GM21786 (cell line): Measurements from ENCODE around the gene AKAP6.
"Not testable (repeated sequence)": the region's sequence is repeated elsewhere in the genome, so short reads cannot be mapped to it uniquely, and the experiment has no call there.

Experiments
- ATAC-seq: cut with Tn5 transposase; IDR thresholded peaks from one replicate; pipeline ENCODE4 v1.9.1; 2021; ENCODE audit not compliant: unreplicated experiment

The AKAP6 gene

GRCh38 chr14:32372154-32372553 is 43.1 kb downstream of the AKAP6 start:
- no peak for ATAC-seq

DNA sequence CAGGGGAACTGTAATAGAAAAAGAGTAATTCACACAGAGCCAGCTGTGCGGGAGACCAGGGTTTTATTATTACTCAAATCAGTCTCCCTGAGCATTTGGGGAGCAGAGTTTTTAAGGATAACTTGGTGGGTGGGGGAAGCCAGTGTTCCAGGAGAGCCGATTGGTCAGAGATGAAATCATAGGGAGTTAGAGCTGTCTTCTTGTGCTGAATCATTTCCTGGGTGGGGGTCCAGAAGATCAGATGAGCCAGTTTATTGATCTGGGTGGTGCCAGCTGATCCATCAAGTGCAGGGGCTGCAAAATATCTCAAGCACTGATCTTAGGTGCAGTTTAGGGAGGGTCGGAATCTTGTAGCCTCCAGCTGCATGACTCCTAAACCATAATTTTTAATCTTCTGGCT is 44.1 kb downstream of the AKAP6 start:
- not testable (repeated sequence) for ATAC-seq

DNA sequence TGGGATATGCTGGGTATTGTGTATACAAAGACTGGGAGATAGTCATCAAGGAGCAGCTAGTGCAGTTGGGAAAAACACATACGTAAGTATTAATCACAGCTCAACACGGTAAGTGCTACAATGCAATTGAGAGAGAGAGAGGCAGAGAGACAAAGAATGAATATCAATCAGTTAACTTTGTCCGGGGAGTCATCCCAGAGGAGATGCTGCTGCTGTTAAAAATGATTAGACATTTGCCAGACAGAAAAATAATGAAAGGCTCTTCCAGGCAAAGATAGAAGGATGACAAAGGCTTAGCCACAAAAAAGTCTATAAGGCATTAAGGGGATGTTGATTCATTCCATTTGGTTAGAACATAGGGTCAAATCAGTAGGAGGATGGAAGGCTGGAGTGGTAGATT is 45.1 kb downstream of the AKAP6 start:
- ATAC-seq: no peak

GRCh38 chr14:32375663-32376062 is 46.6 kb downstream of the AKAP6 start:
- ATAC-seq: no peak

- ATAC-seq: no peak
Observed at GRCh38 chr14:32377046-32377646, 48.0 kb downstream of the AKAP6 start.

DNA sequence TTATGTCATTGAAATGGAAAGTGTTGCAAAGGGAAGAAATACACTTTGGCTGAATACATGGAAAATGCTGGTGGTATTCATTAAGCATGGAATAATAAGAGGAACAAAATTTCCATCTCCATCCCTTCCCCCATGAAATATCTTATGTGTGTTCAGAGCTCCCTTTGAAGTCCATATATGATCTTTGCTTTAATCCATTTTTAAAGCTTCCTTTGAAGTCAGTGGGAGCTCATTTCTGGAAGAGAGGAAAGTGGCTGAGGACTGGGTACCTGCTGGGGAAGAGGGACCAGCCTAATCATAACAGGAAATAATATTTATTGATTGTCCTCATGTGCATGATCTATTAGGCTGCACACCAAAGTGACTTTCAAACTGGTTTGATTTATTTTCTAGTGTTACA is 49.2 kb downstream of the AKAP6 start:
- ATAC-seq: no peak

DNA sequence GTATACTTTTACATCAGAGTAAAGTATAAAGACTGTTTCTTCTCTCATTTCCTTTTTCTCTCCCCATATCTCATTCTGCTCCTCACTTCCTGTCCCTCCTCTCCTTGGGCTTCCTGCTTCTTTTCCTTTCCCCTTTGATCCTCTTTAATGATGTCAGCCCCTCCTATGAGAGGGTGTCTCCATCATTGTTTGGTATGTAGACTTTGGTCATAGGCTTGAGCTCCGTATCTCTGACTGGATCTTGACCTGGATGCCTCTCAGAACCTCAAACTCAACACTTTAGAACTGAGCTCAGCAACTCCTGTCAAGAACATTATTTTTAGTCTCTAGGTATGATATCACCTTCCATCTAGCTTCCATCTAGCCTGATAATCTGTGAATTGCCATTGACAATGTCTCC is 50.3 kb downstream of the AKAP6 start:
- no peak for ATAC-seq

DNA sequence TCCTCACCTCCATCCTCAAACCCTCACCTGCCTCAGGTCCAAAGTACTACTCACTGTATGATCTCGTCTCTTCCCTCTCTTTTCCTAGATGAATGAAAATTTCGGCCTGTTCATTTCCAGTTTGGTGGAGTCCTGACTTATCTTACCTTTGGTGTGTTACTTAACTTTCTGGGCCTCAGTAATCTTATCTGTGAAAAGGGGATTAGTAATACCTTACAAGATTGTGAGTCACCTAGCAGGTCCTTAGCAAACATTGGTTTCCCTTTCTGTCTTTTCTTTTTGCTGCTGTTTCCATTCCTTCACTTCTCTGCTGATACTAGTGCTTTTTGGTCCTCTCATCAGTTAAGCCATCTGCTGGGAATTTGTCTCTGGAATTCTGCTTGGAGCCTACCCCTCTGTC is 52.8 kb downstream of the AKAP6 start:
- no peak for ATAC-seq

GRCh38 chr14:32382704-32383103 is 53.6 kb downstream of the AKAP6 start:
- ATAC-seq: no peak

GRCh38 chr14:32383364-32384009 is 54.4 kb downstream of the AKAP6 start:
- no peak for ATAC-seq

GRCh38 chr14:32384464-32384863 is 55.4 kb downstream of the AKAP6 start:
- ATAC-seq: no peak

DNA sequence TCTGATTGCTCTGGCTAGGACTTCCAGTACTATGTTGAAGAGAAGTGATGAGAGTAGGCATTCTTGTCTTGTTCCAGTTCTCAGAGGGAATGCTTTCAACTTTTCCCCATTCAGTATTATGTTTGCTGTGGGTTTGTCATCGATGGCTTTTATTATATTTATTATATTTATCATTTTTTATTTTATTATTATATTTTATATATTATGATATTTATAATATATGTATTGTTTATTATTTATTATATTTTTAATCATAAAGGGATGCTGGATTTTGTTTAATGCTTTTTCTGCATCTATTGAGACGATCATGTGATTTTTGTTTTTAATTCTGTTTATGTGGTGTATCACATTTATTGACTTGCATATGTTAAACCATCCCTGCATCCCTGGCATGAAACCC is 58.2 kb downstream of the AKAP6 start:
- not testable (repeated sequence) for ATAC-seq

GRCh38 chr14:32393119-32393518 is 64.0 kb downstream of the AKAP6 start:
- no peak for ATAC-seq

DNA sequence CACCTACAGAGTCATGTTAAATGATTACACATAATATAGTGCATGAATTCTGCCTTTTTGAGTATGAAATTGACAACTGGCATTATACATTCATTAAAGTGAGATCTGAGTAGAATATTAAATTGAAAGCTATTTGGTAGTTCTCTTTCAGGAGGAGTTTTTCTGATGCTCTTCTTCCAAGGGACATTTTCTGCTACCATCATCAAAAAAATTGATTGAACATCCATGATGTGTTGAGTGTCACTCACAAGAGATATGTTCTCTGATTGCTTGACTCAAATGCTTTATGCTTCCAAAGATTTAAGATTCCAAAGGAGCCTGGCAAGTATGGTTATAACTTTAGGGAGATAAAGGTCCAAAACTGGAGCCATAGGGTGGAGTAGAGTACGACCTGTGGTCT is 64.9 kb downstream of the AKAP6 start:
- no peak for ATAC-seq

DNA sequence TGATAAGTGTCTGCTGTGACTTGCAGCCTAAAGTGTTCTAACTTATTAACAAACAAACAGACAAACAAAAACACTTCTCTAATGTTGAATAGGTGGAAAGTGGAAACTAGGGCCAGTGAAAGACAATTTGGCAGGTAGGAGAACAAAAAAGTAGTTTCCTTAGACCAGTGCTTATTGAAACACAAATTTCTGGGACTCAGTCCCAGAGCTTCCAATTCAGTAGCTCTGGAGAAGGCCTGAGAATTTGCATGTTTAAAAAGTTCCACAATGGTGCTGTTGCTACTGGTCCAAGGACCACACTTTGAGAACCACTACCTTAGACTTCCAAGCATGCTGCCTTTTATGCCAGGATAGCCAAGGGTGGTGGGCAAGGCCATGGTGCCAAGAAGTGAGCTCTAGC is 67.8 kb downstream of the AKAP6 start:
- ATAC-seq: no peak

DNA sequence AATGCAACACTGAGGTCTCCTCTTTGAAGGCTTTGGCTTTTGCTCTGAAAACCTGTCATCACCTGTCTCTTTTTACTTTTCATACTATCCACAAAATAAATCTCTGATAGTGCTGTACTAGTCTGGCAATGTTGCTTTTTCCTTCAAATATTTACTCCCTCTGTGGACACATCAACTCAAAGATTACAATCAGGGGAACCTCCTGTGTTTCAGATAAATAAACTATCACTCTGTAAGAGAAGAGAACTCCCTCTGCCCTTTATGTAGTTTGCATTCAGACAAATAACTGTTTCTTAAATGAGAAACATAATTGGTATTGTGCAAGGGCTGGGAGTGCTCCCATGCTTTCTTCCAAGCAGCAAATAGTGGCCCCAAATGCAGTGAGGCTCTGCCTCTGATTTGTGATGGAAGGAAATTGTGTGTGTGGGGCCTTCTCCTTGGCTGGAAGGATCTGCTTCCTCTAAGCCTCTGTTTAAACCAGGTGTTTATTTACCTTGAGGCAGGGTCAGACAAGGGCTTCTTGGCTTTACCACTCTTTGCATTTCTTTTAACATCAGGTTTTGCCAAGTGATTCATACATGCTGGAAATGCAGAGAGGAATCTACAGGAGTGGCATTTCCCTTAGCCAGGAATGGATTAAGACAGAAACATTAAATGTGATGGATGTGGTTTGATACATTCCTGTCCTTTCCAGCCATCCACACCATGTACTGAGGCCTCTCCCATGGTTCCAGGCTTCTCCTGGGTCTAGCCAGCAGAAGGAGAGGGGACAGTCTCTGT is 69.0 kb downstream of the AKAP6 start:
- ATAC-seq: no peak

DNA sequence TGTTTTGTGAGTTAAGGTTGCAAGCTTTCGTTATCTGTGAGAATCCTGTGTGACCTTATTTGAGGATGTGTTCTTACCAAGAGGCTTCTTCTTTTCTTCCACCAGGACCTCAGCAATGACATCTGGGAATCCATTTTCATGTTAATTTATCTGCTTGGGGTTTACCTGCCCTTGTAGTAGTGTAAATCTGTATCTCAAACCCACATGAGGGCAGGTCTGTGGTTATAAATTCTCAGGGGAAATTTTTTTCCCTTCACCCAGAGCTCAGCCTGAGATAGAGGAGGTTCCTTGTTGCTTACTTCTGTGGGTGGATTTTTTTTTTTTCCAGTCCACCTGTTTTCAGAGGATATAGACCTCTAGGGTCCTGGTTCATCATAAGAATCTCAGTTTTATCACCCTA is 70.8 kb downstream of the AKAP6 start:
- no peak for ATAC-seq

GRCh38 chr14:32400480-32400879 is 71.4 kb downstream of the AKAP6 start:
- no peak for ATAC-seq

GRCh38 chr14:32403021-32403420 is 73.9 kb downstream of the AKAP6 start:
- ATAC-seq: no peak

- no peak for ATAC-seq
Observed at GRCh38 chr14:32403688-32404087, 74.6 kb downstream of the AKAP6 start.

DNA sequence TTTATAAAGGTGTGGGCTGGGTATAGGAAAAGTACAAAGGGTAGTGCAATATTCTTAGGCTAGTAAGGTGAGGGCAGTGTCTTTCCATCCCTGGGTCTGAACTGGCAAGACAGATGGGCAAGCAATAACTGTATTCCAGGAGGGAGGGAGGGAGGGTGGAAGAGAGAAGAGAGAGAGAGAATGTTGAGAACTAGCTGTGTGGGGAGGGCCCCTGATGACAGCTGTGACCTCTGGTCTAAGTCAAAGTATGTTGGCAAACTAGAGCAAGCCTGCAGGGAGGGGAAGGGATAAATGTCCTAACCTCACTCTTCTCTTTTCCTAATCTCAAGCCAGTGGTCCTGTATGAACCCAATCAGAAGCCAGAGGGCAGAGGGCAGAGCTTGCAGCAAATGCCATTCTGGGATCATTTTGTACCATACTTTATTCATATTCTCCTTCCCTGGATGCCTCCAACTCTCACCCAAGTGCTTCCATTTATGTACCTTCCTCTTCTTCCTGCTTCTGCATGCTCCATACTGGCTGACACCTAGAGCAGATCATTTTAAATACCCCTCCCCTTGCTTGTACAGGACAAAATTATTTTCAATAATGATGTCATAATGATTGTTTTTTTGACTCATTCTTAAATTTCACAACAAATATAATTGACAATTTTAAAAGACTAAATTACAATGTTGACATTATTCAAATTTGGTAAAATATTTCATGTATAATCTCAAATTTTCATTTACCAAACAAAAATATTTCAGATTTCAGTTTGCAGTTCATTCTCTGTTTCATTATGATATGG is 75.9 kb downstream of the AKAP6 start:
- ATAC-seq: no peak

- ATAC-seq: no peak
Observed at GRCh38 chr14:32405856-32406255, 76.8 kb downstream of the AKAP6 start.
